GM10266 (cell line): ENCODE results near the gene SGMS2.

Experiments
- DNase-seq: peaks from one replicate; pipeline ENCODE4 v3.0.0; 2012; ENCODE audit errors: extremely low spot score
- TF ChIP-seq, protein P1 (sequence below): IDR thresholded peaks from 2 replicates; pipeline ENCODE4 v1.5.1; 2012; ENCODE audit warnings: mild to moderate bottlenecking, low read depth; ENCODE audit not compliant: control insufficient read depth, insufficient read depth; ENCODE audit errors: missing control alignments

Gene SGMS2

GRCh38 chr4:107885865-107886264, 61.1 kb downstream of the SGMS2 start:
- no peak for DNase-seq
- TF ChIP-seq, protein P1, sequence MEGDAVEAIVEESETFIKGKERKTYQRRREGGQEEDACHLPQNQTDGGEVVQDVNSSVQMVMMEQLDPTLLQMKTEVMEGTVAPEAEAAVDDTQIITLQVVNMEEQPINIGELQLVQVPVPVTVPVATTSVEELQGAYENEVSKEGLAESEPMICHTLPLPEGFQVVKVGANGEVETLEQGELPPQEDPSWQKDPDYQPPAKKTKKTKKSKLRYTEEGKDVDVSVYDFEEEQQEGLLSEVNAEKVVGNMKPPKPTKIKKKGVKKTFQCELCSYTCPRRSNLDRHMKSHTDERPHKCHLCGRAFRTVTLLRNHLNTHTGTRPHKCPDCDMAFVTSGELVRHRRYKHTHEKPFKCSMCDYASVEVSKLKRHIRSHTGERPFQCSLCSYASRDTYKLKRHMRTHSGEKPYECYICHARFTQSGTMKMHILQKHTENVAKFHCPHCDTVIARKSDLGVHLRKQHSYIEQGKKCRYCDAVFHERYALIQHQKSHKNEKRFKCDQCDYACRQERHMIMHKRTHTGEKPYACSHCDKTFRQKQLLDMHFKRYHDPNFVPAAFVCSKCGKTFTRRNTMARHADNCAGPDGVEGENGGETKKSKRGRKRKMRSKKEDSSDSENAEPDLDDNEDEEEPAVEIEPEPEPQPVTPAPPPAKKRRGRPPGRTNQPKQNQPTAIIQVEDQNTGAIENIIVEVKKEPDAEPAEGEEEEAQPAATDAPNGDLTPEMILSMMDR: no peak

- TF ChIP-seq, protein P1: no peak
- DNase-seq: no peak
These were observed 63.5 kb downstream of the SGMS2 start for GRCh38 chr4:107888237-107888636.

DNA sequence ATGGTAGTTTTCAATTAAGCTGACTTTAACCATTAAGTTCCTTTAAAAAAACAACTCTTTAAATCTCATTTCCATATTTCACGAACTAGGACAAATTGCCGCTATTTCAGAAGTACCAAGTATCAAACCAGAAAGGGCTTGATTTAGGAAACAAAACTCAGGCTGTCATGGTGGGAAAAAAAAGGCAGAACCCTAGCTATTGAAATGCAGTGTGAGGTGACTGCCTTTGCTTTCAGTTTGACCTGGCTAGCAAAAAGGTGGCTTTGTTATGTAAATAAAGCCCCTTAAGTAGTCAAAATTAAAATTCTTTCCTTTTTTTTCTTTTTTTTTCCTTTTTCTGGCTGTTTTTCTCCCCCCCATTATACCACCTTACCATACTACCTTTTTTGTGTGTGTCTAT, 66.0 kb downstream of the SGMS2 start:
- DNase-seq: no peak
- TF ChIP-seq, protein P1: no peak

- TF ChIP-seq, protein P1: no peak
These were observed 66.6 kb downstream of the SGMS2 start for GRCh38 chr4:107891299-107891698.

DNA sequence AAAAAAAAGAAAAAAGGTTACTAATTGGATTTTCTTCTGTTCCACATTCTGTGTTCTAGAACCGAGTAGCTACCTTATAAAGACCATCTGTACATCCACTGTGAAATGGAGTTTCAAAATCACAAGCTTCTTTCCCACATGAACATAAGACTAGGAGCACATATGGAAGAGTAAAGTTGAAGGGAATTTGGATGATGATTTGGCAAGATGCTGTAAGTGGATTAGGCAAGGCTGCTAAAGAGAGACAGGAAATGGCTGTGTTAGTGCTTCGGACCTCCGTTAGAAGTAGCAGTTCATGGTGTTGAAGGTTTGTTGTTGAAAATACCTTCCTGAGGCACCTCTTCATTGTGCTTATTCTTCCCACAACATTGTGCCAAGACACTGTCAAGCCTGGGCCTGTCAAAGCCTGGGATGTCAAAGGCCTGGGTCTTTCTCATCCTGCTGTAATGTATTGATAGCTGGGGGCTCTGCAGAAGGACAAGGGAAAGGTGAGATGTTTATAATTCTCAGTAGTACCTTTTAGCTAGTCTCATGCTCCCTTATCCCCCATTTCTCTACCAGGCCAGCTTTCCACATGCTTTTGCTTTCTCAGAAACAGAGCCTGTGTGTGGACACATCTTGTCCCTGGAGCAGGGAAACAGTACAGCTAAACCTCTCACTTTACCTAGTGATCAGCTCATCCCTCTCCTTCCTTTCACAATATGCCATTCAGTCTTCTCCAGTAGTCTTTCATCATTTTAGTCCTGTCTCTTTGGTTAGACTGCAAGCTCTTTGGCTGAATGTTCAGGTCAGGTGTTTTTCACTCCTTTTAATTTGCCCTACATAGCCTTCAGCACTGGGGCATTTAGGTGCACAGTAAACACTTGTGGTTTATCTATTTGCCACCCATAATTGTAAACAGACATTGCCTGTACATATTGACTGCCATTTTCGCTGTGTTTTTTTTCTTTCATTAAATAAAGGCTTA, 68.7 kb downstream of the SGMS2 start:
- TF ChIP-seq, protein P1: no peak

More at GRCh38 chr4:107891299-107891698, 66.6 kb downstream of the SGMS2 start:
- no peak for DNase-seq

DNA sequence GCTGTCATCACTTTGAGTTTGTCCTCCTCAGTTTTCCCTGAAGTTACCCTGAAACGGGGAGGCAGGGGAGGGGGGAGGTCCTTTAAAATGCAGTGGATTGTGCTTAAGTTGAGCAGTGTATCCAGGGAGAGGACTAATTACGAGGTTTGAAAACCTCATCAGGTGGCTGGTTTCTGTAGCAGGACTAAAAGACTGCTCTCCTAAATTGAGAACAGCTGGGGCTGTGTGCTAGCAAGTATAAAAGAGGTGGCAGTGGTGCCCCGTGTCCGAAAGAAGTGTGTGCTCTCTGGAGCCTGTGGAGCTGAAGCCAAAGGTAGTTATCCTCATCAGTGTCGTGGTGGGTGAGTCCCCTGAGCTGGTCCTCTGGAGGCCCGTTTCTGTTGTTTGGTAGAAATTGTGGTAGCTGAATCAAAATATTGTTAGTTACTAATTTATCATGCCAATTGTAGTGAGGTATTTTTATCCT, 69.4 kb downstream of the SGMS2 start:
- no peak for DNase-seq
- TF ChIP-seq, protein P1: no peak

More for the DNA sequence above, 68.7 kb downstream of the SGMS2 start:
- DNase-seq: no peak

- no peak for DNase-seq
- TF ChIP-seq, protein P1: no peak
These were observed 71.5 kb downstream of the SGMS2 start for GRCh38 chr4:107896158-107896645.
